ENCODE data around the gene MYORG.

Gene MYORG

DNA sequence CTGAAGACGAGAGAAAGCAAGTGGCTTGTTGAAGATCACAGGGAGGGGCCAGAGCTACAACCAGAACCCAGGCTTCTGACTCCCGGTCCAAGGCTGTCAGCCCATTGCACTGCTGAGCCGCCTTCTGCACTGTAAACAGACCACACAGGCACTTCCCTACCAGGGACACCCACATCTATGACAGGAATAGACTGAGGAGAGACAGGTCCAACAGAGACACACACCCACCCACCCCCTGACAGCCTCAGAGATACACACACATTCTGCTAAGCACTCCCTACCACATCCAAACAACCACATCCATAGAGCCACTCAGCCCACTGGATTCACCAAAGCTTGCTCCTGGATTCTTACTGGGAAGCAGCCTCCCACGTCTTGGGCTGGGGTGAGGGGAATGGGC is 23.0 kb upstream of the MYORG start:
- DNase-seq (ENCODE audit: low read depth), result no peak
- TF ChIP-seq, protein P1, sequence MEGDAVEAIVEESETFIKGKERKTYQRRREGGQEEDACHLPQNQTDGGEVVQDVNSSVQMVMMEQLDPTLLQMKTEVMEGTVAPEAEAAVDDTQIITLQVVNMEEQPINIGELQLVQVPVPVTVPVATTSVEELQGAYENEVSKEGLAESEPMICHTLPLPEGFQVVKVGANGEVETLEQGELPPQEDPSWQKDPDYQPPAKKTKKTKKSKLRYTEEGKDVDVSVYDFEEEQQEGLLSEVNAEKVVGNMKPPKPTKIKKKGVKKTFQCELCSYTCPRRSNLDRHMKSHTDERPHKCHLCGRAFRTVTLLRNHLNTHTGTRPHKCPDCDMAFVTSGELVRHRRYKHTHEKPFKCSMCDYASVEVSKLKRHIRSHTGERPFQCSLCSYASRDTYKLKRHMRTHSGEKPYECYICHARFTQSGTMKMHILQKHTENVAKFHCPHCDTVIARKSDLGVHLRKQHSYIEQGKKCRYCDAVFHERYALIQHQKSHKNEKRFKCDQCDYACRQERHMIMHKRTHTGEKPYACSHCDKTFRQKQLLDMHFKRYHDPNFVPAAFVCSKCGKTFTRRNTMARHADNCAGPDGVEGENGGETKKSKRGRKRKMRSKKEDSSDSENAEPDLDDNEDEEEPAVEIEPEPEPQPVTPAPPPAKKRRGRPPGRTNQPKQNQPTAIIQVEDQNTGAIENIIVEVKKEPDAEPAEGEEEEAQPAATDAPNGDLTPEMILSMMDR (IDR thresholded peaks at IDR 0.05; ENCODE audit: low read depth, low read length, missing control alignments), result no peak
- no peak overlapping the region for H3K4me3 ChIP-seq (ENCODE audit: low read depth, low read length)
- in situ Hi-C loops (cut with HindIII; ENCODE audit: low sequenced_read_pairs), result no loop called here

DNA sequence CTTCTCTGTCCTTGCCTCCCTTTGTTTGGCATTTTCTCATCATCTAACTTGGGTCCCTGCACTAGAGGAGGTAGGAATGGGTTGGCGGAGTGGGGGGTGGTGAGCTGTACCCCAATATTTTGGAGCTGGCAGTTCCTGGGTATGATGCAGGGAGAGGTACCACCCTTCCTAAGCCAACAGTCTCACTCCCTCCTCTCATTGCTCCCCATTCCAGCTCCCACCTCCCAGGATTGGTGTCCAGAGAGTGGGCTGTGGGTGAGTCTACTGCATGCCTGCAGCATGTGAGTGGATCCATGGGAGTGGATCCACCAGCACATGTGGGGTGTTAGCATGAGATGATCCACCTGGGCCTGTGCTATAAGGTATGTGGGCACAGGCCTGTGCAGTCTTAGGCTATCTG is 22.2 kb upstream of the MYORG start:
- DNase-seq (ENCODE audit: low read depth), result no peak
- TF ChIP-seq, protein P1 (IDR thresholded peaks at IDR 0.05; ENCODE audit: low read depth, low read length, missing control alignments), result no peak
- in situ Hi-C loops (cut with HindIII; ENCODE audit: low sequenced_read_pairs), result no loop called here
- H3K4me3 ChIP-seq (ENCODE audit: low read depth, low read length), result no peak overlapping the region

DNA sequence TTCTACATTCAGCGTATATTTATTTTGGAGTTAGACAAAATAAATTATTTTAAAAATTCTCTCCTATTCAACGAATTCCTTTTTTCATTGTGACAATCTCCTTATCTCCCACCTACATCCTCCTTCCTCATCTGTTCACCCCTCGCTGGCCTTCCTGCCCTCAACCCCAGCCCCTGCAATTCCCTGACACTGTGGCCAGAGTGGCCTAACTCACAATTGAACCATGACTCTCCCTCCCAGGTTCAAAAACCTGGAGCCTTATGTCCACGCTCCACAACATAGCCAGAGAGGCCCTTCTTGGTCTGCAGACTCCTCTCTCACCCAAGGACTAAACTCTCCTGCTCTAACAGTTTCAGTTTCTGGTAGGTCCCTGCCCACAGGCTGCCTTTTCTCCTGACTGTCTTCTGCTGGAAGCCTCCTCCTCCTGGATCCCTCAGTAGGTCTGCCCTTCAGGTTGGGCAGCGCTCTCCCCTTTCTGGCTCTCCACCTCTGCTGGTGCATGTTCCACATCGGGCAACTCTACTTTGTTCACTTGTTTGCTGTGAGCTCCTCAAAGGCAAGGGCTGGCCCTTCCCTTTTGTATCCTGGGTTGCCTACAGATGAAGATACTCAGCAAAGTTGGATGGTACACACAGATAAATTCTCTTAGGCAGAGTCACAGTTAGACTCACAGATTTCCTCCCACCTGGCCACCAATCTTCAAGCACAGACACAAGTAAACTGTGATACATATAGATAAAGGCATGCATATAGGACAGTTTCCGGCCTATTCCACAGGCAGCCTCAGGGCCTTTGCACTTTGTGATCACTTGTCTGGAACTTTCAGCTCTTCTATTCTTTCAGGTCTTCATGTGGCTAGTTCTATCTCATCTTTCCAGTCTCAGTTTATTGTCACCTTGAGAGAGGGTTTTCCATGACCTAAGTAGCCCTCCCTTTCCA is 19.8 kb upstream of the MYORG start:
- TF ChIP-seq, protein P1 (IDR thresholded peaks at IDR 0.05; ENCODE audit: low read depth, low read length, missing control alignments), result no peak
- in situ Hi-C loops (cut with HindIII; ENCODE audit: low sequenced_read_pairs), result no loop called here
- H3K4me3 ChIP-seq (ENCODE audit: low read depth, low read length), result no peak overlapping the region
- no peak for DNase-seq (ENCODE audit: low read depth)

- TF ChIP-seq, protein P1 (IDR thresholded peaks at IDR 0.05; ENCODE audit: low read depth, low read length, missing control alignments), result no peak
- H3K4me3 ChIP-seq (ENCODE audit: low read depth, low read length), result no peak overlapping the region
Measured at GRCh38 chr9:34392511-34392910, 15.8 kb upstream of the MYORG start.

DNA sequence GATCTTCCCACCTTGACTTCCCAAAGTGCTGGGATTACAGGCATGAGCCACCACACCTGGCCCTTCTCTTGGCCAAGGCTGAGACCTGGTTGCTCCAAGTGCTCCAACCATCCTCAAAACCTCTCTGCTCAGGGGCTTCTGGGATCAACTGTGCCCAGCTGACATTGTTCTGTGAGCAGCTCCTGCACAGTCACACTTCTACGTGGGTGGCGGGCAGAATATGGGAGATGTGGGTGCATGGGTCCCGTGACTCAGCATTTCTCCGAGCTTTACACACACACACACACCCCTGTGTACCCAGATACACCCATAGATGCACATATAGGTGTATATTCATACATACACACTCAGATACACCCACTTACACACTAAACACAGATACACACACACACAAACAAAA is 10.5 kb upstream of the MYORG start:
- DNase-seq (ENCODE audit: low read depth), result no peak
- in situ Hi-C loops (cut with HindIII; ENCODE audit: low sequenced_read_pairs), result no loop called here
- TF ChIP-seq, protein P1 (IDR thresholded peaks at IDR 0.05; ENCODE audit: low read depth, low read length, missing control alignments), result no peak
- H3K4me3 ChIP-seq (ENCODE audit: low read depth, low read length), result no peak overlapping the region

More at GRCh38 chr9:34392511-34392910, 15.8 kb upstream of the MYORG start:
- no peak for DNase-seq (ENCODE audit: low read depth)
- in situ Hi-C loops (cut with HindIII; ENCODE audit: low sequenced_read_pairs), result no loop called here

GRCh38 chr9:34386656-34387055 is 10.0 kb upstream of the MYORG start:
- H3K4me3 ChIP-seq (ENCODE audit: low read depth, low read length), result no peak overlapping the region
- TF ChIP-seq, protein P1 (IDR thresholded peaks at IDR 0.05; ENCODE audit: low read depth, low read length, missing control alignments), result no peak
- DNase-seq (ENCODE audit: low read depth), result no peak
- in situ Hi-C loops (cut with HindIII; ENCODE audit: low sequenced_read_pairs), result no loop called here

Measured in astrocyte of the cerebellum (primary cell).